ENCODE results near the gene MICAL2.
A peak's percentile ranks its signal among the peaks of the same experiment; 100 is the strongest.

- peak; percentile 25 for TF ChIP-seq POLR2A (IDR thresholded peaks at IDR 0.05)
- TF ChIP-seq CTCF (IDR thresholded peaks at IDR 0.05): peak in 2 of 4 experiments; percentile 24 to 33
- peak; percentile 60 for TF ChIP-seq POLR2AphosphoS5 (IDR thresholded peaks at IDR 0.05)
Observed at GRCh38 chr11:12137005-12137690, 26.8 kb downstream of the MICAL2 start.
